ENCODE results near the gene METTL27.

METTL27 gene

GRCh38 chr7:73827567-73828106 lies 14.7 kb downstream of the METTL27 start:
- Histone ChIP-seq H3K4me3 (ENCODE audit: low read depth, low read length) (no peak overlapping the region), H3K4me1 (ENCODE audit: control insufficient read depth in 1 of 2, insufficient read depth in 2 of 2, low read length in 2 of 2) (peaks cover 41 to 58% of the 10 kb centered on the region in 2 experiments), H2AFZ (ENCODE audit: insufficient read depth, low read length, poor library complexity) (peak overlapping the region; percentile 8), H2AK5ac (ENCODE audit: low read length) (peak overlapping the region; percentile 82), H3K18ac (ENCODE audit: low read length) (peak overlapping the region; percentile 52), H4K12ac (ENCODE audit: low read depth, low read length) (no peak overlapping the region), H3K79me2 (ENCODE audit: control insufficient read depth, insufficient read depth, low read length, poor library complexity) (peaks cover 19% of the 10 kb centered on the region), H4K91ac (ENCODE audit: low read depth, low read length) (peak overlapping the region; percentile 58), H3K23ac (ENCODE audit: low read length) (no peak overlapping the region), H3K4me2 (ENCODE audit: low read length) (no peak overlapping the region), H3K4ac (ENCODE audit: low read depth, low read length) (no peak overlapping the region), H4K8ac (ENCODE audit: low read depth, low read length) (peak overlapping the region; percentile 30), H3K79me1 (ENCODE audit: low read length) (peaks cover 46% of the 10 kb centered on the region), H3K9me3 (ENCODE audit: insufficient read depth, low read depth, low read length) (no peaks in the 10 kb centered on the region), H3K14ac (ENCODE audit: low read length) (peak overlapping the region; percentile 55), H3K27ac (ENCODE audit: low read depth, low read length) (peak overlapping the region; percentile 8), H2BK5ac (ENCODE audit: low read depth, low read length, poor library complexity) (peak overlapping the region; percentile 45), H3K36me3 (ENCODE audit: control insufficient read depth in 1 of 2, insufficient read depth in 2 of 2, low read length in 2 of 2) (no peaks in the 10 kb centered on the region), H2BK120ac (ENCODE audit: insufficient read depth, low read length, poor library complexity) (peak overlapping the region; percentile 44), H3K27me3 (ENCODE audit: insufficient read depth, low read length) (no peaks in the 10 kb centered on the region), H2BK12ac (ENCODE audit: low read length) (peak overlapping the region; percentile 55), H3K9ac (ENCODE audit: low read length) (no peak overlapping the region)
- no CpG with 5 or more reads among the region's 11 CpGs for WGBS (ENCODE audit: extremely low coverage, insufficient coverage, insufficient read length)
- peak in 1 of 2 donors; percentile 18 for DNase-seq

- no peaks in the 10 kb centered on the region for H3K9me3 ChIP-seq (ENCODE audit: insufficient read depth, low read depth, low read length)
- no peak overlapping the region for H3K4ac ChIP-seq (ENCODE audit: low read depth, low read length)
- no peak overlapping the region for H3K4me2 ChIP-seq (ENCODE audit: low read length)
- peak overlapping the region; percentile 37 for H2BK12ac ChIP-seq (ENCODE audit: low read length)
- H3K23ac ChIP-seq (ENCODE audit: low read length): no peak overlapping the region
- no CpG with 5 or more reads among the region's 9 CpGs for WGBS (ENCODE audit: extremely low coverage, insufficient coverage, insufficient read length)
- H2BK120ac ChIP-seq (ENCODE audit: insufficient read depth, low read length, poor library complexity): no peak overlapping the region
- H4K91ac ChIP-seq (ENCODE audit: low read depth, low read length): peak overlapping the region; percentile 72
- peaks cover 35 to 45% of the 10 kb centered on the region in 2 experiments for H3K4me1 ChIP-seq (ENCODE audit: control insufficient read depth in 1 of 2, insufficient read depth in 2 of 2, low read length in 2 of 2)
- H3K14ac ChIP-seq (ENCODE audit: low read length): peak overlapping the region; percentile 27
- H3K79me1 ChIP-seq (ENCODE audit: low read length): peaks cover 28% of the 10 kb centered on the region
- H4K8ac ChIP-seq (ENCODE audit: low read depth, low read length): no peak overlapping the region
- no peak overlapping the region for H3K18ac ChIP-seq (ENCODE audit: low read length)
- no peak overlapping the region for H2AFZ ChIP-seq (ENCODE audit: insufficient read depth, low read length, poor library complexity)
- no peaks in the 10 kb centered on the region for H3K27me3 ChIP-seq (ENCODE audit: insufficient read depth, low read length)
- H3K27ac ChIP-seq (ENCODE audit: low read depth, low read length): no peak overlapping the region
- DNase-seq: no peak
- peaks cover 3% of the 10 kb centered on the region for H3K79me2 ChIP-seq (ENCODE audit: control insufficient read depth, insufficient read depth, low read length, poor library complexity)
- H4K12ac ChIP-seq (ENCODE audit: low read depth, low read length): no peak overlapping the region
- no peak overlapping the region for H3K4me3 ChIP-seq (ENCODE audit: low read depth, low read length)
- H3K36me3 ChIP-seq (ENCODE audit: control insufficient read depth in 1 of 2, insufficient read depth in 2 of 2, low read length in 2 of 2): no peaks in the 10 kb centered on the region
- H2BK5ac ChIP-seq (ENCODE audit: low read depth, low read length, poor library complexity): no peak overlapping the region
- peak overlapping the region; percentile 64 for H2AK5ac ChIP-seq (ENCODE audit: low read length)
- H3K9ac ChIP-seq (ENCODE audit: low read length): no peak overlapping the region
Measured at GRCh38 chr7:73824986-73825385, 17.3 kb downstream of the METTL27 start.

GRCh38 chr7:73823873-73824592 lies 18.3 kb downstream of the METTL27 start:
- no CpG with 5 or more reads among the region's 11 CpGs for WGBS (ENCODE audit: extremely low coverage, insufficient coverage, insufficient read length)
- H2AK5ac ChIP-seq (ENCODE audit: low read length): peak overlapping the region; percentile 47
- no peak overlapping the region for H2BK120ac ChIP-seq (ENCODE audit: insufficient read depth, low read length, poor library complexity)

GRCh38 chr7:73823257-73823656 lies 19.1 kb downstream of the METTL27 start:
- DNase-seq: no peak
- H3K79me1 ChIP-seq (ENCODE audit: low read length): peaks cover 15% of the 10 kb centered on the region
- no peak overlapping the region for H3K23ac ChIP-seq (ENCODE audit: low read length)
- no peak overlapping the region for H4K12ac ChIP-seq (ENCODE audit: low read depth, low read length)
- no peaks in the 10 kb centered on the region for H3K9me3 ChIP-seq (ENCODE audit: insufficient read depth, low read depth, low read length)
- no peaks in the 10 kb centered on the region for H3K36me3 ChIP-seq (ENCODE audit: control insufficient read depth in 1 of 2, insufficient read depth in 2 of 2, low read length in 2 of 2)
- H2AK5ac ChIP-seq (ENCODE audit: low read length): peak overlapping the region; percentile 67
- H3K4ac ChIP-seq (ENCODE audit: low read depth, low read length): peak overlapping the region; percentile 72
- no CpG with 5 or more reads among the region's 5 CpGs for WGBS (ENCODE audit: extremely low coverage, insufficient coverage, insufficient read length)
- no peak overlapping the region for H3K4me3 ChIP-seq (ENCODE audit: low read depth, low read length)
- no peaks in the 10 kb centered on the region for H3K27me3 ChIP-seq (ENCODE audit: insufficient read depth, low read length)
- H4K91ac ChIP-seq (ENCODE audit: low read depth, low read length): peak overlapping the region; percentile 83
- no peak overlapping the region for H3K9ac ChIP-seq (ENCODE audit: low read length)
- H2BK120ac ChIP-seq (ENCODE audit: insufficient read depth, low read length, poor library complexity): peak overlapping the region; percentile 90
- peak overlapping the region; percentile 24 for H4K8ac ChIP-seq (ENCODE audit: low read depth, low read length)
- H3K4me1 ChIP-seq (ENCODE audit: control insufficient read depth in 1 of 2, insufficient read depth in 2 of 2, low read length in 2 of 2): peaks cover 20 to 30% of the 10 kb centered on the region in 2 experiments
- H3K18ac ChIP-seq (ENCODE audit: low read length): peak overlapping the region; percentile 42
- no peaks in the 10 kb centered on the region for H3K79me2 ChIP-seq (ENCODE audit: control insufficient read depth, insufficient read depth, low read length, poor library complexity)
- H2BK5ac ChIP-seq (ENCODE audit: low read depth, low read length, poor library complexity): peak overlapping the region; percentile 60
- H2BK12ac ChIP-seq (ENCODE audit: low read length): peak overlapping the region; percentile 64
- H3K27ac ChIP-seq (ENCODE audit: low read depth, low read length): peak overlapping the region; percentile 83
- no peak overlapping the region for H2AFZ ChIP-seq (ENCODE audit: insufficient read depth, low read length, poor library complexity)
- H3K14ac ChIP-seq (ENCODE audit: low read length): peak overlapping the region; percentile 76
- no peak overlapping the region for H3K4me2 ChIP-seq (ENCODE audit: low read length)

More at GRCh38 chr7:73823873-73824592, 18.3 kb downstream of the METTL27 start:
- Histone ChIP-seq H3K9ac (ENCODE audit: low read length) (no peak overlapping the region), H3K79me2 (ENCODE audit: control insufficient read depth, insufficient read depth, low read length, poor library complexity) (no peaks in the 10 kb centered on the region), H4K8ac (ENCODE audit: low read depth, low read length) (no peak overlapping the region), H3K79me1 (ENCODE audit: low read length) (peaks cover 20% of the 10 kb centered on the region), H3K4me1 (ENCODE audit: control insufficient read depth in 1 of 2, insufficient read depth in 2 of 2, low read length in 2 of 2) (peaks cover 27 to 36% of the 10 kb centered on the region in 2 experiments), H3K27ac (ENCODE audit: low read depth, low read length) (no peak overlapping the region), H2BK12ac (ENCODE audit: low read length) (peak overlapping the region; percentile 37), H2BK5ac (ENCODE audit: low read depth, low read length, poor library complexity) (no peak overlapping the region), H3K14ac (ENCODE audit: low read length) (peak overlapping the region; percentile 7), H3K4me3 (ENCODE audit: low read depth, low read length) (no peak overlapping the region), H4K91ac (ENCODE audit: low read depth, low read length) (peak overlapping the region; percentile 83), H4K12ac (ENCODE audit: low read depth, low read length) (no peak overlapping the region), H3K18ac (ENCODE audit: low read length) (no peak overlapping the region), H2AFZ (ENCODE audit: insufficient read depth, low read length, poor library complexity) (no peak overlapping the region), H3K4me2 (ENCODE audit: low read length) (no peak overlapping the region), H3K9me3 (ENCODE audit: insufficient read depth, low read depth, low read length) (no peaks in the 10 kb centered on the region), H3K23ac (ENCODE audit: low read length) (no peak overlapping the region), H3K4ac (ENCODE audit: low read depth, low read length) (no peak overlapping the region), H3K36me3 (ENCODE audit: control insufficient read depth in 1 of 2, insufficient read depth in 2 of 2, low read length in 2 of 2) (no peaks in the 10 kb centered on the region), H3K27me3 (ENCODE audit: insufficient read depth, low read length) (no peaks in the 10 kb centered on the region)
- no peak for DNase-seq
